Common myeloid progenitor, CD34-positive (primary cell): ENCODE results near the gene KLHL22.
A peak's percentile ranks its signal among the peaks of the same experiment; 100 is the strongest.

Source experiments
- CTCF ChIA-PET: fragments of 350-600 bp; sonication (Branson Sonifier 250); formaldehyde crosslinking; loops from one replicate; lab custom pipeline; 2021; ENCODE audit warnings: antibody characterized with exemption; lab: Charles Lee
- POLR2A ChIA-PET: fragments of 350-600 bp; sonication (Branson Sonifier 250); formaldehyde crosslinking; loops from one replicate; lab custom pipeline; 2021; ENCODE audit warnings: antibody characterized with exemption; lab: Charles Lee
- DNase-seq, 3 donors: peaks; one replicate each; pipeline versions ENCODE4 v3.0.0 to v3.0.0-alpha.2; 2013
- H3K27ac ChIP-seq, 2 experiments: 1 replicate in 1 of 2; 2 replicates in 1 of 2; pipeline ENCODE4 v1.7.0; 2013; ENCODE audit warnings: inconsistent platforms in 2 of 2, low read length in 2 of 2, mild to moderate bottlenecking in 2 of 2, low read depth in 1 of 2, moderate library complexity in 1 of 2; ENCODE audit not compliant: severe bottlenecking in 2 of 2, insufficient read depth in 1 of 2, poor library complexity in 1 of 2
- H3K27me3 ChIP-seq, 5 experiments: replicated peaks in 2 of 5; 1 replicate in 3 of 5; 2 replicates in 2 of 5; pipeline versions ENCODE4 v1.6.1 to v1.7.0; 2013; ENCODE audit warnings: low read length in 4 of 5, mild to moderate bottlenecking in 2 of 5, moderate library complexity in 2 of 5, inconsistent platforms in 1 of 5; ENCODE audit not compliant: insufficient read depth in 5 of 5, control insufficient read depth in 4 of 5
- H3K36me3 ChIP-seq, 4 experiments: 1 replicate in 2 of 4; 2 replicates in 2 of 4; pipeline versions ENCODE4 v1.6.1 to v1.7.0; 2013; ENCODE audit warnings: low read length in 3 of 4, control low read depth in 1 of 4, mild to moderate bottlenecking in 1 of 4; ENCODE audit not compliant: control insufficient read depth in 4 of 4, insufficient read depth in 4 of 4
- H3K4me1 ChIP-seq, 4 experiments: 1 replicate in 3 of 4; 2 replicates in 1 of 4; pipeline versions ENCODE4 v1.6.1 to v1.7.1; 2013; ENCODE audit warnings: low read length in 3 of 4, mild to moderate bottlenecking in 3 of 4, control low read depth in 1 of 4, inconsistent platforms in 1 of 4, moderate library complexity in 1 of 4; ENCODE audit not compliant: control insufficient read depth in 4 of 4, insufficient read depth in 4 of 4; ENCODE audit errors: control extremely low read depth in 1 of 4
- H3K4me3 ChIP-seq, 7 experiments: 1 replicate in 4 of 7; 2 replicates in 3 of 7; pipeline versions ENCODE4 v1.5.1 to v1.7.0; 2013; ENCODE audit warnings: mild to moderate bottlenecking in 7 of 7, low read length in 6 of 7, moderate library complexity in 6 of 7, inconsistent platforms in 2 of 7, low read depth in 2 of 7, control low read depth in 1 of 7; ENCODE audit not compliant: insufficient read depth in 4 of 7, control insufficient read depth in 1 of 7; ENCODE audit errors: extremely low read depth in 1 of 7
- H3K9me3 ChIP-seq, 5 experiments: 1 replicate in 4 of 5; 2 replicates in 1 of 5; pipeline versions ENCODE4 v1.6.1 to v1.7.1; 2013; ENCODE audit warnings: low read length in 4 of 5, mild to moderate bottlenecking in 2 of 5, inconsistent platforms in 1 of 5, low read depth in 1 of 5, moderate library complexity in 1 of 5; ENCODE audit not compliant: control insufficient read depth in 4 of 5, insufficient read depth in 2 of 5; ENCODE audit errors: control extremely low read depth in 1 of 5
- WGBS: methylation state at CpG from one replicate; pipeline ENCODE4 v1.1.5; 2013; ENCODE audit not compliant: insufficient coverage; 5-methylcytosine and 5-hydroxymethylcytosine counted together

Gene KLHL22

GRCh38 chr22:20523086-20523983 lies 27.7 kb upstream of the KLHL22 start:
- ChIA-PET POLR2A (interaction anchor here (1.5 kb wide), 1 partner anchor 11 kb away, joined by 3 read pairs; no protein-coding TSS in a partner anchor), CTCF (interaction anchor here (1.8 kb wide), 1 partner anchor 10 kb away, joined by 9 read pairs; no protein-coding TSS in a partner anchor)
- DNase-seq: peak; percentile 15 to 70 (median 61)
- Histone ChIP-seq H3K4me1 (peaks cover 13 to 26% (median 21%) of the 10 kb centered on the region in 4 experiments), H3K27me3 (no peaks in the 10 kb centered on the region), H3K9me3 (no peaks in the 10 kb centered on the region), H3K4me3 (peak overlapping the region in 1 of 7 experiments; percentile 18), H3K27ac (peak overlapping the region in 1 of 2 experiments; percentile 78), H3K36me3 (peaks cover 7 to 57% (median 28%) of the 10 kb centered on the region in 4 experiments)
- WGBS: 82% methylated on average over 3 of the region's 7 CpGs

- POLR2A ChIA-PET: interaction anchor here (1.5 kb wide), 1 partner anchor 10 kb away, joined by 3 read pairs; no protein-coding TSS in a partner anchor
- Histone ChIP-seq H3K4me1 (peaks cover 13 to 25% (median 22%) of the 10 kb centered on the region in 4 experiments), H3K4me3 (no peak overlapping the region), H3K27me3 (no peaks in the 10 kb centered on the region), H3K9me3 (no peaks in the 10 kb centered on the region), H3K36me3 (peaks cover 9 to 58% (median 28%) of the 10 kb centered on the region in 4 experiments), H3K27ac (peak overlapping the region in 1 of 2 experiments; percentile 78)
- CTCF ChIA-PET: interaction anchor here (1.8 kb wide), 1 partner anchor 11 kb away, joined by 9 read pairs; no protein-coding TSS in a partner anchor
- WGBS: 92% methylated on average over 5 of the region's 11 CpGs
- DNase-seq: no peak
Measured at GRCh38 chr22:20522134-20523004, 26.8 kb upstream of the KLHL22 start.

- CTCF ChIA-PET: interaction anchor here (1.5 kb wide), 1 partner anchor 9 kb away, joined by 7 read pairs; no protein-coding TSS in a partner anchor
- POLR2A ChIA-PET: no interaction called here
- peaks cover 13 to 27% (median 21%) of the 10 kb centered on the region in 4 experiments for H3K4me1 ChIP-seq
- peaks cover 4 to 52% (median 26%) of the 10 kb centered on the region in 4 experiments for H3K36me3 ChIP-seq
- DNase-seq: no peak
- 95% methylated on average over 6 of the region's 7 CpGs for WGBS
- no peaks in the 10 kb centered on the region for H3K27me3 ChIP-seq
- no peak overlapping the region for H3K27ac ChIP-seq
- no peak overlapping the region for H3K4me3 ChIP-seq
- no peaks in the 10 kb centered on the region for H3K9me3 ChIP-seq
Measured at GRCh38 chr22:20520093-20520511, 24.5 kb upstream of the KLHL22 start.

GRCh38 chr22:20519558-20519957 lies 24.0 kb upstream of the KLHL22 start:
- no peaks in the 10 kb centered on the region for H3K27me3 ChIP-seq
- H3K4me1 ChIP-seq: peaks cover 13 to 27% (median 19%) of the 10 kb centered on the region in 4 experiments
- no peak overlapping the region for H3K4me3 ChIP-seq
- peaks cover 4 to 58% (median 31%) of the 10 kb centered on the region in 4 experiments for H3K36me3 ChIP-seq
- no peak for DNase-seq
- ChIA-PET POLR2A (no interaction called here), CTCF (interaction anchor here (1.5 to 1.7 kb wide), 2 partner anchors 9 to 49 kb away, joined by 5 to 7 read pairs; no protein-coding TSS in a partner anchor)
- H3K9me3 ChIP-seq: no peaks in the 10 kb centered on the region
- no peak overlapping the region for H3K27ac ChIP-seq
- WGBS: no CpG with 5 or more reads among the region's 4 CpGs

- no peak overlapping the region for H3K4me3 ChIP-seq
- POLR2A ChIA-PET: no interaction called here
- H3K36me3 ChIP-seq: peaks cover 6 to 61% (median 35%) of the 10 kb centered on the region in 4 experiments
- H3K9me3 ChIP-seq: no peaks in the 10 kb centered on the region
- peaks cover 1 to 13% (median 8%) of the 10 kb centered on the region in 4 experiments for H3K4me1 ChIP-seq
- CTCF ChIA-PET: interaction anchor here (0.7 to 1.7 kb wide), 4 partner anchors 9 to 50 kb away, joined by 3 to 5 read pairs (median 4); no protein-coding TSS in a partner anchor
- H3K27me3 ChIP-seq: no peaks in the 10 kb centered on the region
- H3K27ac ChIP-seq: peak overlapping the region in 1 of 2 experiments; percentile 7
- 89% methylated on average over 12 of the region's 13 CpGs for whole genome bisulfite sequencing
- no peak for DNase-seq
Measured at GRCh38 chr22:20517841-20518592, 22.4 kb upstream of the KLHL22 start.

GRCh38 chr22:20517422-20517821 lies 21.8 kb upstream of the KLHL22 start:
- Histone ChIP-seq H3K27me3 (no peaks in the 10 kb centered on the region), H3K9me3 (no peaks in the 10 kb centered on the region), H3K4me3 (no peak overlapping the region), H3K27ac (peak overlapping the region in 1 of 2 experiments; percentile 47), H3K36me3 (peaks cover 6 to 57% (median 35%) of the 10 kb centered on the region in 4 experiments), H3K4me1 (peaks cover 0 to 7% (median 2%) of the 10 kb centered on the region in 4 experiments)
- DNase-seq: no peak
- POLR2A ChIA-PET: no interaction called here
- CTCF ChIA-PET: interaction anchor here (0.8 kb wide), 1 partner anchor 11 kb away, joined by 3 read pairs; no protein-coding TSS in a partner anchor
- 60% methylated on average over 3 of the region's 4 CpGs for WGBS
